ENCODE measurements around the gene KLK13. TPM values are rescaled to one million over a fixed set of nuclear protein-coding genes. Genes with fewer than 3 reads are reported as not detected.

The KLK13 gene
- total RNA-seq, 1 donor = not detected

DNA sequence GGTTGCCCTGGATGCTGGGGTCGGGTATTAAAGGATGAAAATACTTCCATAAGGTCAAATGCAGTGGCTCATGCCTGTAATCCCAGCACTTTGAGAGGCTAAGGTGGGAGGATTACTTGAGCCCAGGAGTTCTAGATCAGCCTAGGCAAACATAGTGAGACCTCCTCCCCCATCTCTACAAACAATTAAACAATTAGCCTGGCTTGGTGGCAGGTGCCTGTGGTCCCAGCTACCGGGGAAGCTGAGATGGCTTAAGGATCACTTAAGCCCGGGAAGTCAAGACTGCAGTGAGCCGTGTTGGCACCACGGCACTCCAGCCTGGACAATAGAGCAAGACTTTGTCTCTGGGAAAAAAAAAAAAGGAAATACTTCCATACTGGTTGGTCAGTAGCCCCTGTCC, 40.0 kb downstream of the KLK13 start:
- Histone ChIP-seq H3K9me3 (ENCODE audit: low read depth, low read length) (no peaks in the 10 kb centered on the region), H3K4me1 (ENCODE audit: insufficient read depth, low read length) (no peaks in the 10 kb centered on the region), H3K4me3 (ENCODE audit: low read length) (no peak overlapping the region), H3K27me3 (ENCODE audit: insufficient read depth, low read length) (peaks cover 6% of the 10 kb centered on the region)

DNA sequence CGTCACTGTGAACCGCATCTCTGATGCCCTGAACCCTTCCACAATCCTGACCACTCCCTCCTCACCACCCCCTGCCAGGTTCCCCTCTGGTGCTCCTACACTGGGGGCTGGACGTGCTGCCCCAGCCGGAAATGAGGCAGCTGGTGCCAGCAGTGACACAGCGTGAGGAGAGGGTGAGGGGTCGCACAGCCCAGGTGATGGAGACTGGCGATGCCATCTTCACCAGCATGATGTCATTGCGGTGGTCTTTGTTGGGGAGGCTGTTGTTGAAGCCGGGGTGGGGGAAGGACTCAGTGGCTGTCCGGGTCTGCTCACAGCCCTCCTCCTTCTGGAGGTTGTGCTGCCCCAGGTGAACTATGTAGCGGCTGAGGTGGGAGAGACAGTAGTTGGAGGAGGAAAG, 40.9 kb downstream of the KLK13 start:
- Histone ChIP-seq H3K27me3 (ENCODE audit: insufficient read depth, low read length) (peaks cover 13% of the 10 kb centered on the region), H3K9me3 (ENCODE audit: low read depth, low read length) (no peaks in the 10 kb centered on the region), H3K4me3 (ENCODE audit: low read length) (no peak overlapping the region), H3K4me1 (ENCODE audit: insufficient read depth, low read length) (peaks cover 5% of the 10 kb centered on the region)

GRCh38 chr19:51022526-51022925, 42.4 kb downstream of the KLK13 start:
- Histone ChIP-seq H3K9me3 (ENCODE audit: low read depth, low read length) (no peaks in the 10 kb centered on the region), H3K4me1 (ENCODE audit: insufficient read depth, low read length) (peaks cover 6% of the 10 kb centered on the region), H3K4me3 (ENCODE audit: low read length) (no peak overlapping the region), H3K27me3 (ENCODE audit: insufficient read depth, low read length) (peaks cover 22% of the 10 kb centered on the region)

DNA sequence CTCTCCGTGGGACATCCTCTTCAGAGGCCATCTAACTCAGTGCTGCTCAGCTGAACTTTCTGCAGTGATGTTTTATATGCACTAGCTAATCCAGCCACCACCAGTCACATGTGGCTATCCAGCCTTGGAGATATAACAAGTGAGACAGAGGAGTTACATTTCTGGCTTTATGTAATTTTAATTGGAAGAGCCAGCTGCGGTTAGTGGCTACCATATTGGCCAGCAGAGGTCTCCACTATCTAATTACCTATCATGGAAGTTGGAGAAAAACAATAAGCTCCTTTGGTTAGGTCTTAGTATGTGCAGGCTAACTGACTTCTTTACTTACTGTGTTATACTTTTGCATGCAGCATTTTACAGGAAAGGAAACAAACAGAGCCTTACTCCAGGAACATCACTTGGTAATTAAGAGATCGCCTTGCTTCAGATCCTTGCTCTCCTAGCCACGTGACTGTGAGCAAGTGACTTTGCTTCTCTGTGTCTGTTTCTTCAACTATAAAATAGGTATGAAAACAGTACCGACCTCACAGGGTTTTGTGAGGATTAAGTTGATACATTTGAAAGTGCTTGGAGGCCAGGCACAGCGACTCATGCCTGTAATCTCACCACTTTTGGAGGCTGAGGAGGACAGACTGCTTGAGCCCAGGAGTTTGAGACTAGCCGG, 43.8 kb downstream of the KLK13 start:
- Histone ChIP-seq H3K27me3 (ENCODE audit: insufficient read depth, low read length) (peaks cover 33% of the 10 kb centered on the region), H3K9me3 (ENCODE audit: low read depth, low read length) (no peaks in the 10 kb centered on the region), H3K4me1 (ENCODE audit: insufficient read depth, low read length) (peaks cover 6% of the 10 kb centered on the region), H3K4me3 (ENCODE audit: low read length) (no peak overlapping the region)

DNA sequence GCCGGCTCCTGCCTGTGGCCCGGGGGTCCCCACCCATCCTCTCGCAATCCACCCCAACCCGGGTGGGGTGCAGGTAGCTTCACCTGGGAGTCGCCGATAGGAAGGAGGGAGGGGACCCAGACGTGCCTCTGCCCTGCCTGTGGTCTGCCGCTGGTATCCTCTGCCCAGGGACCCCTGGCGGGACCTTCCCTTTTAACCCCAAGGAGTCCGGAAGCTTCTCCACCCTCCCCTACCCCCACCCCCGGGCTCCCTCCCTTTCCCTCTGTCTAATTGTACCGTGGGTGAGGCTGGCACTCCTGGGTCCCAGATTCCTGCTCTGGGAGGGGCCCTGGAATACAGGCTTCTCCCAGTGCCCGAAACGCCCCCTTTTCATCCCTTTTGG, 45.4 kb downstream of the KLK13 start, which contains the start of gene KLK10:
TSS of gene KLK10 (minus strand) at position 166 of the 382 bp plus-strand sequence. CDS start 579 bp downstream, outside the sequence.
- Histone ChIP-seq H3K27me3 (ENCODE audit: insufficient read depth, low read length) (peaks cover 40% of the 10 kb centered on the region), H3K9me3 (ENCODE audit: low read depth, low read length) (no peaks in the 10 kb centered on the region), H3K4me3 (ENCODE audit: low read length) (no peak within 1 kb of the TSS), H3K4me1 (ENCODE audit: insufficient read depth, low read length) (peaks cover 6% of the 10 kb centered on the region)

DNA sequence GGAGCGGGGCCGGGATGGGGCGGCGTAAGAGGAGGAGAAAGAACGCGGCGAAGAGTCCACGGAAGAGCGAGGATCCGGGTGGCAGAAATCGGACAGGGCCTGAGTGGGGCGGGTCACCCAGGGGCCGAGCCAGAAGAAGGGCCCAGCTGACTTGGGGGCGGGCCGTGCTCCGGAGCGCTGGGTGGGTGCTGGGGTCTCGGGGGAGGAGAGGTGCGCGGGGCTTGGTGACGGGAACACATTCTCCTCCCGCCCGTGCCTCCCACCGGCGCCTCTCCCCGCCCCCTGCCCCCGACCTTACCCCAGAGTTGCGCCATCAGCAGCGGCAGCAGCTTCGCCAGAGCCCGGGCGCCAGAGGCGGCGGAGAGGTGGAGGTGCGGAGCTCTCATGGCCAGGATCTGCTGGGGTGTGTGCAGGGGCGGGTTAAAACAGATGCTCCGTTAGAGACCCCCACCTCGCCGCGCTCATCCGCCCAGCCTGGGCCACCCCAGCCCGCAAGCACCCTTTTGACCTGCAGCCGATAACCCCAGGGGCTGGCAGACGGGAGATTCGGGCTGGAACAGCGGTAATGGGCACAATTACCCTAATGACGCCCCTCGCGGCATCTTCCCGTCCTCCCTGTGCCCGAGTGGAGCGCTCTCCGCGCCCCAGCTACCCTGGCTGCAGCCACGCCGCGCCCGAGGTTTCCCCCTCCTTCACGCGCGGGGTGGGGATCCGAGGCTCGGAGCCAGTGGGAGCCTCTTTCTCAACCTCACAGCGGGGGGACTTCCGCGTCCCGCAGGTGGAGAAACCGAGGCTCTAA, 45.9 kb downstream of the KLK13 start:
- peaks cover 40% of the 10 kb centered on the region for H3K27me3 ChIP-seq (ENCODE audit: insufficient read depth, low read length)
- no peaks in the 10 kb centered on the region for H3K9me3 ChIP-seq (ENCODE audit: low read depth, low read length)
- no peak overlapping the region for H3K4me3 ChIP-seq (ENCODE audit: low read length)
- peaks cover 6% of the 10 kb centered on the region for H3K4me1 ChIP-seq (ENCODE audit: insufficient read depth, low read length)

DNA sequence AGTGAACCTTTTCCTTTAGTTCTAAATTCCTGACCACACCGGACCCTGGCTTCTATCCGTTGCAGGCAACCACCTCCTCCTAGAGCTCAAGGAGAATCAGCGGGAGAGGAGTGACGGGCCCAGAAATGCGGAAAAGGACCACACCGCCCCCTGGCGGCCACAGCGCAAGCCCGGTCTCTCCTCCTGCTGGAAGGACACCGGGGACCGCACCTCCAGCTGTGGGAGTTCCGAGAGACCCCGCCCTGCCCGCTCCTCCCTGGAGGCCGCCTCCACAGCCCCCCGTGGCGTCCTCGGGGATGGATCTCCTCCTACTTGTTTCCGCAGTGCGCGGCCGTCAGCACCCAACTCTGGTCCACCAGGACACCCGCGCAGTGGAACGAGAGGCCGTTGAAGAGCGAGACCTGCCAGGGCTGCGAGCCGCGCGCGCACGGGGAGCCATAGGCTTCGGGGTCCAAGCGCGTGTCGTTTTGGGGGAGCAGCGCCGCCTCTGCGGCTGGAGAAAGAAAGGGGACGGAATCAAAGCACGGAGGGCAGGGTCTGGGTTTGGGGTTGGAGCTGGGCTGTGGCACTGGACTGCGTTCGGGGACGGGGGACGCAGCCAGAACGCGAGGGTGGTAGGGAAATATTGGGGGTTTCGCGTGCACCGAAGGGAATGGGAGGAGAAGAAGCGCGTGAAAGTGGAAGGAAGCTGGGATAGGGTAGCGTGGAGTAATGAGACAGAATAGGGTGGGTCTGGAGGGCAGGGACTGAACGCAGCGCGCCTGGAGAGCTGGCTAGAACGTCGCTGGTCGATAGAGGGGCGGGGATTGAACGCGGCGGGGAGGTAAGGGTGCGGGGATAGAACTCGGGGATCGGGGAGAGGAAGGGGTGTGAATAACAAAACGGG, 47.9 kb downstream of the KLK13 start:
- Histone ChIP-seq H3K9me3 (ENCODE audit: low read depth, low read length) (no peaks in the 10 kb centered on the region), H3K4me3 (ENCODE audit: low read length) (no peak overlapping the region), H3K4me1 (ENCODE audit: insufficient read depth, low read length) (peaks cover 6% of the 10 kb centered on the region), H3K27me3 (ENCODE audit: insufficient read depth, low read length) (peaks cover 40% of the 10 kb centered on the region)

DNA sequence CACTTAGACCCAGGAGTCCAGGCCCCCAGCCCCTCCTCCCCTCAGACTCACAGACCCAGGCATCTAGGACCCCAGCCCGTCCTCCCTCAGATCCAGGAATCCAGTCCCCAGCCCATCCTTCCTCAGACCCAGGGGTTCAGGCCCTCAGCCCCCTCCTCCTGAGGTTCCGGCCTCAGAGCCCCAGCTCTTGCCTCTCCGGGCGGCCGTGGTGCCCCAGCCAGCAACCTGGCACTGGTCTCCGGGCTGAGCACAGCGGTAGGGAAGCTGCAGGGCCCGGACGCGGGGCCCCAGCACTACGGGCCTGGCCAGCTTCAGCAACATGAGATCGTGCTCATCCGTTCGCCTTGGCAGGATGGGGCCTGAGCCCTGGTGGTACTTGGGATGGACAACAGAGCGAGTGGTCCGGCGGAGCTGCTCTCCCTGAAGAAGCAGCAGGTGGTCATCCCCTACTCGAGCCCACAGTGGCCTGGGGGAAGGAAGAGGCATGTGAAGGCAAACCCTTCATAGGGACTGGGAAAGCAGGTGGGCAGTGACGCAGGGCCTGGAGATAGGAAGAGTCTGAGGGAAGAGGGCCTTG, 49.1 kb downstream of the KLK13 start:
- no peaks in the 10 kb centered on the region for H3K9me3 ChIP-seq (ENCODE audit: low read depth, low read length)
- peaks cover 6% of the 10 kb centered on the region for H3K4me1 ChIP-seq (ENCODE audit: insufficient read depth, low read length)
- H3K27me3 ChIP-seq (ENCODE audit: insufficient read depth, low read length) = peaks cover 40% of the 10 kb centered on the region
- no peak overlapping the region for H3K4me3 ChIP-seq (ENCODE audit: low read length)

DNA sequence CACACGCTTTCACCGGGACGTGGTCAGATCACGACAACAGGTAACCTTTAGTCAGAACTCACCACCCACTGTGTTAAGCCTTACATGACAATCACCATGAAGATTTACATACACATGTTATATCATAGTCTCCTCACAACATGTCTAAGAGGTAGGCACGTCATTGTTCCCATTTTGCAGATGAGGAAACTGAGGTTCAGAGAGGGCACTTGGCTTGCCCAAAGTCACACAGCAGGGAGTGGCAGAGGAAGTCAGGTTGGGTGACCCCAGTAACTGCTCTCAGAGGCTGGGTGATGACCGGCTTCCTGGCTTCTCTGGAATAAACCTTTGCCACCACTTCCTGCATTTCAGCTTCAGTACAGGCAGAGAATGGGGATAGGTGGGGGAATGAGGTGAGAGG, 50.6 kb downstream of the KLK13 start:
- Histone ChIP-seq H3K27me3 (ENCODE audit: insufficient read depth, low read length) (peaks cover 30% of the 10 kb centered on the region), H3K4me1 (ENCODE audit: insufficient read depth, low read length) (peaks cover 4% of the 10 kb centered on the region), H3K9me3 (ENCODE audit: low read depth, low read length) (no peaks in the 10 kb centered on the region), H3K4me3 (ENCODE audit: low read length) (no peak overlapping the region)

- H3K4me1 ChIP-seq (ENCODE audit: insufficient read depth, low read length) = no peaks in the 10 kb centered on the region
- H3K27me3 ChIP-seq (ENCODE audit: insufficient read depth, low read length) = peaks cover 20% of the 10 kb centered on the region
- H3K9me3 ChIP-seq (ENCODE audit: low read depth, low read length) = no peaks in the 10 kb centered on the region
- H3K4me3 ChIP-seq (ENCODE audit: low read length) = no peak overlapping the region
Observed at GRCh38 chr19:51012661-51013190, 52.2 kb downstream of the KLK13 start.

DNA sequence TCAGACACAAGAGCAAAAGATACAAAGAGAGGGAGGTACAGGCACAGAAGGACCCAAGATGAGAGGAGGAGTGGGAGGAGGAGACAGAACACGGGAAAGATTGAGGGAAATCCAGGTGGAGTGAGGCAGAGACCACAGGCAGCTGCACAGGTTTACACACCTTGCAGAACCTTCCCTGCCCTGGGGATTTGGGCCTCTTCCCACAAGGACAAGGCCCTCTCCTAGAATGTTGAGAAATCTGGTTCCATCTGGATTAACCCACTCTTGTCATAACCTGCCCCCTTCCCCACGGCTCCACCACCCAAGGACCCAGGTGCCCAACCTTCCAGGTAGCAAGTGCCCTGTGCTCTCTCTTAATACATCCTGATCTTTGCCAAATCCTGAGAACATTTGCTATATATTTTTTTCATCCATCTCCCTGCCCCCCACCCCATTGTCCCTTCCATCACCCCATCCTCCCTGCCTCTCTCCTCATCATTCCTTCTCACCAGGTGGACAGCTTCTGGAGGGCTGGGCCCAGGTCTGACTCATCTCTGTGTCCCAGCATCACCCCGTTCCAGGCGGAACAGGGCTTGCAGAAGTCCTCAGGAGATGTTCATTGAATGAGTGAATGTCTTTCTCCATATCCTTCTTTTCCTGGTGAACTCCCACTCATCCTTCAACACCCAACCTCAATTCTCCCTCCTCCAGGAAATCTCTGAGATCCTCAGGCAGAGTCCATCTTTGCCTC, 54.7 kb downstream of the KLK13 start:
- no peaks in the 10 kb centered on the region for H3K9me3 ChIP-seq (ENCODE audit: low read depth, low read length)
- no peak overlapping the region for H3K4me3 ChIP-seq (ENCODE audit: low read length)
- no peaks in the 10 kb centered on the region for H3K4me1 ChIP-seq (ENCODE audit: insufficient read depth, low read length)
- peaks cover under 1% of the 10 kb centered on the region for H3K27me3 ChIP-seq (ENCODE audit: insufficient read depth, low read length)

GRCh38 chr19:51009061-51009891, 55.6 kb downstream of the KLK13 start:
- Histone ChIP-seq H3K4me1 (ENCODE audit: insufficient read depth, low read length) (no peaks in the 10 kb centered on the region), H3K27me3 (ENCODE audit: insufficient read depth, low read length) (no peaks in the 10 kb centered on the region), H3K9me3 (ENCODE audit: low read depth, low read length) (no peaks in the 10 kb centered on the region), H3K4me3 (ENCODE audit: low read length) (no peak overlapping the region)

DNA sequence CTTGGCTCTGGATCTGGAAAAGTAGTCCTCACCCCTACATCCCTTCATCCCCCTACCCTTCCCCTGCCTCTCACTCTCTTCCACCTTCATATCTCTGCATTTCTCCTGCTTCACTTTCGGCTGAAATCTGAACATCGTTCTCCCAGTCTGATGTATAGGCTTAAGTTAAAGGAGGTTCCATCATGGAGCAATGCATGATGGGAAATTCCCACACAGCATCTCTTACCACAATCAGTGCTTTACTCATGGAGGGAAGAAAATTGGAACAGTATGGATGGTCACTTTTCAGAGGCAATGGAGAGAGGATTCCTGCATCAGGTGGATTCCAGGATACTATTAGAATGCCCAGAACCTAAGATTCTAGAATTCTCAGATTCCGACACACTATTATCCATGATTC, 57.4 kb downstream of the KLK13 start:
- Histone ChIP-seq H3K4me3 (ENCODE audit: low read length) (no peak overlapping the region), H3K9me3 (ENCODE audit: low read depth, low read length) (no peaks in the 10 kb centered on the region), H3K27me3 (ENCODE audit: insufficient read depth, low read length) (no peaks in the 10 kb centered on the region), H3K4me1 (ENCODE audit: insufficient read depth, low read length) (no peaks in the 10 kb centered on the region)

Data from mononuclear cell (primary cell).